ENCODE results near the gene TGFBRAP1.

Gene TGFBRAP1

DNA sequence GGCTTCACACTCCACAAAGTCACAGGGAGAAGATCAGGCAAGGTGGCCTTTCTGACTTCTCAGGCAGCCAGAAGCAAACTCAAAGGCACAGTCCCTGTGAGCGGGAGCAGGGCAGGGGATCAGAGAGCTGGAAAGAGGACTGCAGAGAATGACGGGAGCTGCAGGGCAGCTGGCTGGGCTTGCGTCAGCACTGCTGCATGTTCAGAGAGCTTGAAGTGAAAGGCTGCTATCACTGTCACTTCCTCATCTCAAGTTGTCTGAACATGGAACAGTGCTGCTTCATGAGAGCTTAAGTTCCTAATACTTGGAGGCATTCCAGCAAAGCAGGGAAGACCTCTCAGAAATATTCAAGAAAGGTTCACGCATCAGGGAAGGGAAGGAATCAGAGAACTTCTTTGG lies 20.4 kb downstream of the TGFBRAP1 start:
- peak; percentile 79 for DNase-seq (ENCODE audit: low spot score)

DNA sequence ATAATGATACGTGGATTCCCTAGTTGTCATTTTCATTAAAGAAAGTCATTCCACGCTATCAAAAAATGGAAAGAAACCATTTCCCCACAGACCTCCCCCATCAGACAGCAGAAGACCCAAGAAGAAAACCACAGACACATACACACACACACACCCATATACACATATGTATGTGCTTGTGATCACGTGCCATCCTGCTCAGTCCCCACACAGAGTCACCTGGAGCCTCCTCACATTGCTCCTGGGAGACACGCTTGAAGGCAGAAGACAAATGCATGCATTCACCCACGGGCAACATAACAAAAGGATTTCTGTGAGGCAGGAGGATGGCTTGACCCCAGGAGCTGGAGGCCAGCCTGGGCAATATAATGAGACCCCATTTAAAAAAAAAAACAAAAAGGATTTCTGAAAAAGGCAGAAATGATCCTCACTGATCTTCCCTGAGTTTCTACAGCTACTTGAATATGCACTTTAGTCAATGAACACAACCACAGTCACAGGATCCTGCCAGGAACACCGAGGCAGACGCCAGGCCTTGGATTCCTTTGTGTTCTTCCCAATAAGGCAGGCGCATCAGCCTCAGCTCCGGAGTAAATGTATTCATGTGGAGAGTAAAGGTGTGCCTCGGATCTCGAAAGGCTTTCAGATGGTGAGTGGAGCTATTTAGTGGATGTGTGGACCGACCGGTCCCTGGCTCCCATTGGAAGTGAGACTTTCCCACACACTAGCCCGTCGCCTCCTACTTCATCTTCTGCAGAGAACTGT lies 21.0 kb downstream of the TGFBRAP1 start:
- peak; percentile 56 for DNase-seq (ENCODE audit: low spot score)

DNA sequence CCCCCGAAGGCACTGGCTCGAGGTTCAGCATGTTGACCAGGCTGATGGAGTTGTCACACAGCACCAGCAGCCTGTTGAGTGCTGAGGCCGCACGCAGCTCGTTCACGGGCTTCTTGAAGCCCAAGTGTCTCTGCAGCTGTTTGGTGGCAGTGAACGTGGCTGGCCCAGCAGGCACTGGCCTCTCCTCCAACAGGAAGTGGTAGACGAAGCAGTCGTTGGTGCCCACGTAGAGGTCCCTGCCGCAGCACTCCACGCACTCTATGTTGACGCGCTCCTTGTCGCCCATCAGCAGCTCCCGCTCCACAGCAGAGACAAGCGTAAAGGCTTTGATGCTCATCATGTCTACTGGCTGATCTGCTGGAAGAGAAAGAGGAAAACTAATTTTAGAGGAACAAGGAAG lies 21.6 kb downstream of the TGFBRAP1 start:
- DNase-seq (ENCODE audit: low spot score): no peak

DNA sequence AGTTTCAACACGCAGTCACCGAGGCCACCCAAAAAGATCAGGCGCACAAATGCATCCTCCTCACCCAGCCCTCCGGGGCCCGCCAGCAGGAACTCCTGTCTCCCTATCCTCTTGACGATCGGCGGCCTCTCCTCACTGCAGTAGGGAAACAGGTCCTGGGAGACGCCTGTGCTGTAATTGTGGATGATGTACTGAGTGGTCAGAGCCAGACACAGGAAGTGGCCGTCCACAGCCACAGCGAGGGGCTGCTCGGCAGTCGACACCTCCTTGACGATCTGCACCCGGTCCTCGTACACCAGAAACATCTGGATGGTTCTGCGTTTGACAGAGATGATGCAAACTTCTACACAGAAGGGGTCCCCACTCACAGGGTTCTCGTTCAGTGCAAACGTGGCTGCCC lies 22.0 kb downstream of the TGFBRAP1 start:
- no peak for DNase-seq (ENCODE audit: low spot score)

DNA sequence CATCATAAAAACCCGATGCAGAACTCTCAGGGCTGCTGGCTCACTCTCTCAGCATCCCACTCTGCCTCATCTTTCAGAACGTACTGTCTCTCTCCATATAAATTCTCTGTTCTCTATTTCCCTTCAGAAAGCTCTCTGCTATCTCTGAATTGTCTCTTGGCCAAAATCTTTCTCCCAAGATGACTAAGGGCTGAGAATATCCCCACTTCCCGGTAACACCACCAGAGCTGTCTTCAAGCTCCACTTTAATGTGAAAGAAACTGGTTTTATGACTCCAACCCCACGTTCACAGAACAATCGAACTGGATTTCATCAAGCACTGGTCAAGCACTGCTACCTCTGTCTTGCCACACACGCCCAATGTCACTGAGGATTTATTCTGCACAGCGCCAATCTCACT lies 22.4 kb downstream of the TGFBRAP1 start:
- no peak for DNase-seq (ENCODE audit: low spot score)

DNA sequence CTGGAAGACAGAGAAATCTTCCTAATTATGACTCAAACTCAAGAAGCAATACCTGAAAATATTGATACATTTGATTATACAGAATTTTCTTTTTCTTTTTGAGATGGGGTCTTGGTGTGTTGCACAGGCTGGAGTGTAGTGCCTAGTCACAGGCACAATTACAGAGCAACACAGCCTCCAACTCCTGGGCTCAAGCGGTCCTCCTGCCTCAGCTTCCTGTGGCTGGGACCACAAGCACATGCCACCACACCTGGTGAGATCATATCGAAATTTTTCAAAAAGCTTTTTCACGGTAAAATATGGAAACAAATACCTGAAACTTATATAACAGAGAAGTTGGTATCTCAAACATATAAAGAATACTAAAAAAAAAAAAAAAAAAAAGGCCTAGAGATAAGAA lies 27.9 kb downstream of the TGFBRAP1 start:
- no peak for DNase-seq (ENCODE audit: low spot score)

DNA sequence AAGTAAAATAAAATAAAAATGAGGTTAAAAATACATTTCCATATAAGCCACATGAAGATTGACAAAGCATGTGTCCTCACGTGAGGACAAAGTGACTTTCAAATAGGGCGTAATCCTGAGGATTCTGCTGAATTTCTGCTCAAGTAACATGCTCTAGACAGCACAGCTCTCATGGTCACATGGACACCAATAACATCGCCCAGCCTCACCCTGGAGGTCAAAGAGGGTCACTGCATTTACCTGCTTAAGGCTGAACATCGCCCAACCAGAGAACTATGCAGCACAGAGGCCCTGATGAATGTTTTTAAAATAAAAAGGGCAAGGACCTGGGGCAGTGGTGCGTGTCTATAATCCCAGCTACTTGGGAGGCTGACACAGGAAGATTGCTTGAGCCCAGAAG lies 30.2 kb downstream of the TGFBRAP1 start:
- no peak for DNase-seq (ENCODE audit: low spot score)

DNA sequence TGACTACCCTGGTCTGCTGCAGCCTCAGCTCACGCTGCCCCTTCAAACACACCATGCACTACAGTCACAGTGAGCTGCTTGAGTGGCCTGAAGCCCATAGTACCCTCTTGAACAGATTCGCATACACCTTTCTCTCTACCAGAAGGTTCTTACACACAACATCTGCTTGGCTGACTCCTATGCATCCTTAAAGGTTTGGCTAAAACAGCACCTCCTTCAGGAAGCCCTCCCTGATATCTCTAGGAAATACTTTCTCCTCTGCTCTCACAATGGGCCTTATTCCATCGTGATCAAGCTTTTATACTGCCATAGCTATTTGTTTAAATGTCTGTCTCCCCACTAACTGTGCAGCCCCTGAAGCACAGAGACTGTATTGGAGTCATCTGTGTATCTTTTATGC lies 31.5 kb downstream of the TGFBRAP1 start:
- no peak for DNase-seq (ENCODE audit: low spot score)

DNA sequence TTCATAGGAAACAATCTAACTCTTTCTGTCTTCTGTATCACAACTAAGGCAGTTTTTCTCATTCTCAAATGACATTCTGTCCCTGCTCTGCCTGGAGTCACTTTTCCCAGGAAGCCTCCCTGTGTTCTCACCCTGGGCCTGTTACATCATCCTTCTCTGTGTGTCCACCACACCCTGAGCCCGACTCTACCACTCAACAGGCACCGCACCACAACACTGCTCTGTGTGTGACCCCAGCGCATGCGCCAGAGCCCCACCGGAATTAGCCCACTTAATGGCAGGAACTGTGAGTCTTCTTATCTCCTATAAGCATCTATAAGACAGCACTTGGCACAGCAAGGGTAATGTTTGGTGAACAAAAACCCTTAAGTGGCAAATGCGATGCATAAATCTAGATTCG lies 32.3 kb downstream of the TGFBRAP1 start:
- no peak for DNase-seq (ENCODE audit: low spot score)

DNA sequence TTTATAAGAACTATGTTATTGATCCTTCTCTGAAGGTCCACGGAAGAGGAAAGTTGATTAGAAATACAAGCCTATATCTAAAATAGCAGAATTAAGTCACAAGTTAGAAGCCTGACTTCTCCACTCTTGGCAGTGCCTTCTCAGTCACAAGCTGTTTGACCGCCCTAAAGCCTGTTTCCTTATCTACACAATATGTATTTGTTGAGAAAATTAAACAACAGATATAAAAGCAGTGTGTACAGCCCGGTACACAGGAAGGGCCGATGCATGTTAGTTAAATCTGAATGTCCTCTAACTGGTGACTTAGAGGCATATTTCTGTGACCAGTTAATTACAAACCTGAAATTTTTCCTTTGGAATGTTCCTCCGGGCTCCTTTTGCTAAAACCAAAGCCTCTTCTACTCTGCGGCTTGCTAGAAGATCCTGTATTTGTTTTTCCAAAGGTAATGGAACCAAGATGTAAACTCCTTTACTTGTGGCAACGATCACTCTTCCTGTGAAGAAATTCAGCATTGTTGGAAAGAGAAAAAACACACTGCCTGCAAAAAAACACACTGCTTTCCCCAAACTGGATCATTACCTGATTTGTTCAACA lies 33.4 kb downstream of the TGFBRAP1 start:
- DNase-seq (ENCODE audit: low spot score): no peak

DNA sequence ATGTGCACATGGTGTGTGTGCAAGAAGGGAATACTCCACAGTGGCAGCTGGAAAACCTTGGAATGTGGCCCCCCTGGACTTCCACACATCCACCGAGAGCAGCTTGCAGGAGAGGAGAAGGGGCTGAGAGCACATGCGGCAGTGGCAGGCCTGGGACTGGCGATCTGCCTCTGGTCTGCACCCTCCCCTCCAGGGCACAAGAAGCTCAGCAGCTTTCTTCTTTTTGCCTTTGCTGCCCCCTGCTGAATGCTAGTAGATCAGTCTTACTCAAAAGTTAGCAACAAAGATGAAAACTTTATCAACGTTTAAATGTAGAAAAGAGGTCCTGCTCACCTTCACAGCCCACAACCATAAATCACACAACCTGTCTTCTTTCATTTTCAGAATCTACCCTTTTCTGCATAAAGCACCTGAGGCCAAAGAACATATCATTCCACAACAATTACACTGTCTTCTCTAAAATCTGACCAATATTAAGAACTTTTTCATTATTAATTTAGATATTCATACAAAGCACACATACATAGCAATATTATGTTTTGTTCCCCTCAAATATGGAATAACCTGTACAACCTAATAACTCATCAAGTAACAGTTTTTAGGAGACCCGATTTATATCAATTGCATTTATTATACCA lies 34.6 kb downstream of the TGFBRAP1 start:
- DNase-seq (ENCODE audit: low spot score): peak; percentile 90

DNA sequence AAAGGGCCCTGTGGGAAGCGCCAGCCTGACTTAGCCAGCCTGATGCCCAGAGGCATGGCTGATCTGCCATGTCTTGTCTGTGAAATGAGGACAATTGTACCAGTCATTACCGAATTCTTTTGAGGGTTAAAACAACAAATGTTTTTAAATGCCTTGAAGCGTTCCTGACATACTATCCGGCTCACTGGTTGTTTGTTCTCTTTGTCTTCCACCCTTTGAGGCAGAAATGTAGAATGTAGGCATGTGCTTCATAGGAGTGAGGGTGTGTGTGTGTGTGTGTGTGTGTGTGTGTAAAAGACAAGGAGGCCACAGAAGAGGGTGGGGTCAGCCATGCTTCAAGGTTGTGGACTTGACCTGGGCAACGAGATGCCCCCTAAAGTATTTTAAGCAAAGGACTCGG lies 35.5 kb downstream of the TGFBRAP1 start:
- peak; percentile 25 for DNase-seq (ENCODE audit: low spot score)

DNA sequence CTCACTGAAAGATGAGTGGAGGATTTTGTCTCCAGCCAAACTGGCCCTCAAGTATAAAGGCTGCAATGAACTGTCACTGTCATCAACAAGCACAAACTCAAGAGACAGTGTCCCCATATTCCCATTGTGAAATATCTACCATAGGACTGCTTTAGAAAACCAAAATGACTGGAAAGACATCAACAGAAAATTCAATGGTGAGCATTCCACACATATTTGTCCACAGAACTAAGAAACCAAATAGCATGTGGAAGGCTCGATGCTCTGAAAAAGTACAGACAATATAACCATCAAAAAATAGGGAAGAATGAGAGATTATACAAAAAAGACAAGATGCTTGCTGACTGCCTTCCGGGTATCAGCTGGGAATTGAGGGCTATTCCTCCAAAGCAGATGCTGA lies 37.6 kb downstream of the TGFBRAP1 start:
- no peak for DNase-seq (ENCODE audit: low spot score)

DNA sequence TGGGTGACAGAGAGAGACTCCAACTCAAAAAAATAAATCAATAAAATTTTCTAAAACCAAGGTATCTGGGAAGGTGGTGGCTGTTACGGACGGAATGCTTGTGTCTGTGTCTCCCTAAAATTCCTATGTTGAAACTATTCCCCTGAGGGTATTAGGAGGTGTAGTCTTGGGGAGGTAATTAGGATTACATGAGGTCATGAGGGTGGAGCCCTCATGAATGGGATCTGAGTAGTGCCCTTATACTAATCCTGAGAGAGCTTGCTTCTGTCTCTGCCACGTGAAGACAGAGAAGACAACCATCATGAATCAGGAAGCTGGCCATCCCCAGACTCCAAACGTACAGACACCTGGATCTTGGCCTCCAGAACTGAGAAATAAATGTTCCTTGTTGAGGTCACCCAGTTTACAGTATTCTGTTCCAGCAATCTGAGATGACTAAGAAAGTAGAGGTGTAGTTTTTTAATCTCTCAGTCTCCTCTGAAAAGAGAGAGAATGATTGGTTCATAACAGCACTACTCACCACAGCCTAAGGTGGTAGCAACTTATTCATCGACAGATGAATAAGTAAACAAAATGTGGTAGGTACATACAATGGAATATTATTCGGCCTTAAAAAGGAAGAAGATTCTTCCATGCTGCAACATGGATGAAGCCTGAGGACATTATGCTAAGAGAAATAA lies 38.4 kb downstream of the TGFBRAP1 start:
- no peak for DNase-seq (ENCODE audit: low spot score)

DNA sequence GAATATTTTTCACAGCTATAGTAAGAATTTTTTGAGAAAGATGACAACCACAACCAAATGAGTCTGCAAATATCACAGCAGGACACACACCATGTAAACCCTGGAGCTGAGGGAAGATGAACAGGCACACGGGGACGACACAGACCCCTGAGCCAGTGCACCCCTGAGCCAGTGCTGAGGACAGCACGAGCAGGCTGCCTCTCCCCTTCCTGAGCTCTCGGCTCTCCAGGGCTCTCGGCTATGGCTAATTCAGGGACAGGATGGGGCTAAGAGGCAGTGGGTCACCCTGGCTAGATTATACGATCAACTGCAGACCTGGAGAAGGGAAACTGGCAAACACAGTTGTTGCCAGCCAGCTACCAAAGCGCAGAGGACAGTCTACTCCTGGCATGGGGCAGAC lies 41.4 kb downstream of the TGFBRAP1 start:
- DNase-seq (ENCODE audit: low spot score): no peak

DNA sequence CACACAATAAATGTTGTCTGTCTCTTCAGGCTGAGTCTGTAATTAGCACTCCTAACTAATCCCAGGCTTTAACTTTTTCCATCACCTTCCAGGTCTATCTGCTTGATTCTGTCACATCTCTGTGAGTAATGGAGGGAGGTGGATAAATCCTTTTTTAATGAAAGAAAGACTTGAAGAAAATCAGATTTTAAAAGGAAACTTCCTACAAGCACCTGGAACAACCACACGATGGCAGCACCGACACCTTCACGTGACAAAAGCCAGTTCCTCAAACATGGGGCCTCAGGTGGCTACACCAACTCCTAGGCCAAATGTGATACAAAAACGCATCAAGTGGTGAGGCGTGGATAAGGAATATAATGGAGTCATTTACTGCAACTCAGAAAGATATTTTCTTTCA lies 41.8 kb downstream of the TGFBRAP1 start:
- peak; percentile 25 for DNase-seq (ENCODE audit: low spot score)

DNA sequence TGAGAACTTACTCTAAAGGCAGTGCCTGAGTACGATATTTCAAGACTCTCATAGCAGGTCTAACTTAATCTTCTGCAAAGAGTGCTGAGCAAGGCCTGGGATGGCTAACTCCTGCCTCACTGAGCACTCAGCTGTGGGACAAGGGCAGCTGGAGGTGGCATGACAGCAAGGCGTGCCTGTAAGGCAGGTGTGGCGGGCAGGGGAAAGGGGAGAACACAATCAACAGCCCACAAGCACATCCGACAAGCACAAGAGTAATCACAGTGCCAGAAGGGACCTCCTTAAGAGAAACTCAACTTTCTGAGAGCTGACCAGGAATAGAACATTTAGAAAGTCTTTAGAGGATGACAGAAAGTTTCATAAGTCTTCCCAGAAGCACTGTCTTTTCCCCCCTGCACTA lies 46.0 kb downstream of the TGFBRAP1 start:
- no peak for DNase-seq (ENCODE audit: low spot score)

DNA sequence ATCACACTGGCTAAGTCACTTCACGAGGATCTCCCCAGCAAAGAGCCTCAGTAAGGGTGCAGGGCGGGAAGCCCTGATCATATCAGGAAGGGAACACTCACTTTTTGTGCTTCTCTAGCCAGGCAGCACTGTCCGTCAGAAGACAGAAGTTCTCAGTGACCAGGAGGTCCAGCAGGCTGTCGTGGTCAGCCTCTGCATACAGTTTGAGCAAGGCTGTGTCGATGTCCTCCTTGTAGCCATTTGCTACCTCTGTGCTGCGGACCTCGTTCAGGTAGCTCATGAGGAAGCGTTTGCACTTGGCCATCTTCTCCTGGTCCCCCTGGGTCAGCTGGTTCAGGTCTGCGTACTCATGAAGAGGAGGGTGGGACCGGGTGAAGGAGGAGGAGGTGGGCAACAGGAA lies 49.3 kb downstream of the TGFBRAP1 start:
- DNase-seq (ENCODE audit: low spot score): no peak

DNA sequence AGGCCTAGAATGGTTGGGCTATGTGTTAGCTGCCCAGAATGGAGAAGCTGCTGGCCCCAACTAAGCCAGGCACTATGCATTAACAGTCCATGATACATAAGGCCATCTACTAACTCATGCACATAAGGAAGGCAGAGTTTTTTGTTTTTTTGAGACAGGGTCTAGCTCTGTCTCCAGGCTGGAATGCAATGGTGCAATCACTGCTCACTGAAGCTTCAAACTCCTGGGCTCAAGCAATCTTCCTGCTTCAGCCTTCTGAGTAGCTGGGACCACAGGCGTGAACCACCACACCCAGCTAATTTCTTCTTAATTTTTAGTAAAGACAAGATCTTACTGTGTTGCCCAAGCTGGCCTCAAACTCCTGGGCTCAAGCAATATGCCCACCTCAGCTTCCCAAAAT lies 50.4 kb downstream of the TGFBRAP1 start:
- no peak for DNase-seq (ENCODE audit: low spot score)

DNA sequence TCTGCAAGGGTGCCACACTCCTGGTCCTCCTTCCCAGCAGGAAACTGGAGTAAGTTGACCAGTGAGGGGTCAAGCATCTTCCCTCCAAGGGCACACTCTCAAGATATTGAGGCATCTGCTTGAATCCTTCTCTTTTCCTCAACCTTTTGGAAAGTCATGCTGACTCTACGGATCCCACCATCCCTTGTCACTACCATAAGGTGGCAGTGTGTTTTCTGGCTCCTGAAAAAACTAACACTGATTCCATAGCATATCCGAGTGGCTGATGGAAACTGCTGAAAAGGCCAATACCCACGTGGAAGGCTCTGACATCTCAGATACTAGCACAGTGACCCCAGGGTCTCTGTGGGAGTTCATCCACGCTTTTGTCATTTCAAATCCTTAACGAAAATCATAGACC lies 50.9 kb downstream of the TGFBRAP1 start:
- no peak for DNase-seq (ENCODE audit: low spot score)

DNA sequence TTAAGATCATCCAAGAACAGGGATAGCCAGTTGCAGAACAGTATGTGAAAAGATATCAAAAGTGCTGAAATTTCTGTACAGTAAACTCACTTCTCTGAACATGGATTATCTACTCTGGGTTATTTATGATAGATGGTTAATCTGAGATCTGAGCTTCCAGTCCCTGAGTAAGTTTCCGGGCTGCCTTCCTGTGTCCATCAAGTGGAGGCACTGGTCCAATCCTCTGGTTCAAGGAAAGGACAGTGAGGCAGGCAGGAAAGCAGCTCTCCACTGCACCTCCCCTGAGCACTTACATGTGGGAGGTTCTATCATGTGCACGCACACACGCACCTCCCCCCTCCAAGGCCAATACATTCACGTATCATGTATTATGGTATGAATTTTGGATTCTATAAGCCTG lies 55.5 kb downstream of the TGFBRAP1 start:
- DNase-seq (ENCODE audit: low spot score): no peak

DNA sequence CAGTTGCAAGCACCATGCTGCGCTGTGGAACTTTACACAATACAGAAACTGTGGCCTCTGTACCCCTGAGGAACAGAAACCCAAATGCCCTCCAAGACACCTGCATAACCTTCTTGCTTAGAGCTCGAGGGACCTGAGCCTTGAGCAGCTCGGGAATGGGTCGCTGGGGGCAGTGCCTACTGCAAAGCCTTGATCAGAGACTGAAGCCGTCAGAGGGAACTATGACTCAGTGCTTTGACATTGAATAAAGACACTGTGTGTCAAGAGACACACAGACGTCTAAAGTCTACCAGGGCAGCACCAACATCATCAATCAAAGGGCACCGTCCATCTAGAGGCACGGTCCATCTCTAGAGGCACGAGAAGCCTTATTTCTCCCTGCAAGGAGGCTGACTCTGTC lies 57.4 kb downstream of the TGFBRAP1 start:
- DNase-seq (ENCODE audit: low spot score): peak; percentile 21
